Right cardiac atrium (tissue), 5 donors: ENCODE measurements around the gene SMOC2. TPM values are rescaled to one million over a fixed set of nuclear protein-coding genes. Genes with fewer than 3 reads are reported as not detected.

ENCODE experiments used
- ATAC-seq, 2 donors: fragments of 200-7000 bp; cut with Tn5 transposase; one replicate each; pipeline versions ENCODE4 v1.8.0 to v1.9.1; 2020; ENCODE audit warnings: moderate library complexity in 2 of 2, mild to moderate bottlenecking in 1 of 2
- DNase-seq, 3 donors: peaks; one replicate each; pipeline ENCODE4 v3.0.0-alpha.2; 2020
- H3K27ac ChIP-seq: one replicate; pipeline ENCODE4 v1.5.1; 2013; ENCODE audit warnings: mild to moderate bottlenecking, low read length, control low read depth, moderate library complexity
- H3K27me3 ChIP-seq: one replicate; pipeline ENCODE4 v1.6.1; 2013; ENCODE audit not compliant: control insufficient read depth, insufficient read depth
- H3K4me1 ChIP-seq: one replicate; pipeline ENCODE4 v1.6.1; 2013; ENCODE audit warnings: low read length; ENCODE audit not compliant: control insufficient read depth, insufficient read depth
- H3K4me3 ChIP-seq: one replicate; pipeline ENCODE4 v1.5.1; 2013; ENCODE audit warnings: low read length, control low read depth
- H3K9me3 ChIP-seq: one replicate; pipeline ENCODE4 v1.6.1; 2013; ENCODE audit warnings: low read length; ENCODE audit not compliant: control insufficient read depth
- WGBS: extraction: QIAGEN DNeasy Blood & Tissue Kit; methylation state at CpG from one replicate; pipeline ENCODE4 v1.1.7; 2013; 5-methylcytosine and 5-hydroxymethylcytosine counted together
- intact Hi-C, 4 donors: fragments of 100-400 bp; cut with DNase I; formaldehyde crosslinking; loops; one replicate each; pipeline versions ENCODE4 v1.11.0 to v1.14.0; 2022 to 2023
- polyA plus RNA-seq: library from polyadenylated mRNA; stranded (reverse); fragments of 200-250 nt; gene quantifications from one replicate; pipeline ENCODE4 v1.2.3, GENCODE V29; 2013
- total RNA-seq, 4 donors: library from RNA; stranded (reverse); fragmentation: NEBNext Ultra II Directional; extraction: Animal tissue kit (Norgen Biotek cat#: 25700); gene quantifications; one replicate each; pipeline ENCODE4 v1.2.1, GENCODE V29; 2021
- donor health status: healthy with polysubstance abuse.
- donor health status: DM: no; HTN: yes; CAD: no.
- donor health status: DM: no; HTN: no; CAD: no.
- donor health status: DM: no; HTN: yes; CAD: no; lungs with severe emphysema.
- donor health status: DM: yes; HTN: yes; CAD: no.

Gene SMOC2
- total and polyA plus RNA-seq, 5 donors: 6.0 to 16.7 (median 10.9) TPM

DNA sequence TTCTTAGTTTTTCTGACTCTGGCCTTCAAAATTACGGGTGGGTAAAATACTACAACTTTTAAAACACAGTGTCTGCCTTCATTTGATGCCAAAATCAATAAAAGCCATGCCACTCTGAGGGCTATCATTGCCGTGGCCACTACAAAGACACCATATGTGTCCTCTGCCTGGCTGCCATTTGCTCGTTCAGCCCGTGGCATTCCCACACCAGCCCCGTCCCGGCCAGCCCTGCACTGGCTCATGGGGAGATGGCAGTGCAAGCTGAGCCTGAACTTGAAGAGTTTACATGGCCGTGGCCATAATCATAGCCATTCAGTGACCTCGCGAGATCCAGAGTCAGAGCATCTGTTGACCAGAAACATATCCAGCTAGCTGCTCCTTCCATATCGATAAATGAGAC, 79.2 kb downstream of the SMOC2 start:
- Histone ChIP-seq H3K27me3 (no peaks in the 10 kb centered on the region), H3K9me3 (no peaks in the 10 kb centered on the region), H3K4me3 (no peak overlapping the region), H3K4me1 (no peaks in the 10 kb centered on the region), H3K27ac (no peak overlapping the region)
- DNase-seq (no peak), ATAC-seq (no peak)
- intact Hi-C loops: no loop called here
- WGBS: 90% methylated on average over 10 of the region's 10 CpGs

GRCh38 chr6:168524571-168525001, 83.6 kb downstream of the SMOC2 start:
- intact Hi-C loops: no loop called here
- Histone ChIP-seq H3K27ac (no peak overlapping the region), H3K27me3 (no peaks in the 10 kb centered on the region), H3K4me3 (no peak overlapping the region), H3K9me3 (no peaks in the 10 kb centered on the region), H3K4me1 (no peaks in the 10 kb centered on the region)
- peak in 1 of 2 donors; percentile 32 for ATAC-seq
- 73% methylated on average over 13 of the region's 13 CpGs for WGBS
- peak in 1 of 3 donors; percentile 75 for DNase-seq

DNA sequence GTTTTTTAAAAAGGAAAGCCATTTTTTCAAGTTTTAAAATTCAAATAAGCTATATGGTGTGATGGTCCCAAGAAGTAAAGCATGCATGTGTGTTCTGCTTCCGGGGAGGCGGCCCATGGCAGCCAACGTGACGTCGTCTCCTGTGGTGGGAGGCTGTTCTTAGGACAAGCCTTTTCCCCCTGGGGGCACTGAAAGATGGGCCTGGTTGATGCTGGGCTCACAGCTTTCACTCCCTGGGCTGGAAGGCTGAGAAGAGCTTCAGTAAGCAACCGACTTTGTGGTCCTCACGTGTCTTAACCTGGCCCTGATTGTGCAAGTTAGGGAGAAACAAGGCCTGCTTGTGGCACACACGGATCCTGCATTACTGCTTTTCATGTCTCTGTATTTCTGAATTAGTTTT, 84.1 kb downstream of the SMOC2 start:
- no peak overlapping the region for H3K4me3 ChIP-seq
- 77% methylated on average over 8 of the region's 8 CpGs for WGBS
- intact Hi-C loops: no loop called here
- H3K27me3 ChIP-seq: no peaks in the 10 kb centered on the region
- H3K27ac ChIP-seq: no peak overlapping the region
- ATAC-seq (no peak), DNase-seq (peak in 1 of 3 donors; percentile 69)
- no peaks in the 10 kb centered on the region for H3K4me1 ChIP-seq
- H3K9me3 ChIP-seq: no peaks in the 10 kb centered on the region

DNA sequence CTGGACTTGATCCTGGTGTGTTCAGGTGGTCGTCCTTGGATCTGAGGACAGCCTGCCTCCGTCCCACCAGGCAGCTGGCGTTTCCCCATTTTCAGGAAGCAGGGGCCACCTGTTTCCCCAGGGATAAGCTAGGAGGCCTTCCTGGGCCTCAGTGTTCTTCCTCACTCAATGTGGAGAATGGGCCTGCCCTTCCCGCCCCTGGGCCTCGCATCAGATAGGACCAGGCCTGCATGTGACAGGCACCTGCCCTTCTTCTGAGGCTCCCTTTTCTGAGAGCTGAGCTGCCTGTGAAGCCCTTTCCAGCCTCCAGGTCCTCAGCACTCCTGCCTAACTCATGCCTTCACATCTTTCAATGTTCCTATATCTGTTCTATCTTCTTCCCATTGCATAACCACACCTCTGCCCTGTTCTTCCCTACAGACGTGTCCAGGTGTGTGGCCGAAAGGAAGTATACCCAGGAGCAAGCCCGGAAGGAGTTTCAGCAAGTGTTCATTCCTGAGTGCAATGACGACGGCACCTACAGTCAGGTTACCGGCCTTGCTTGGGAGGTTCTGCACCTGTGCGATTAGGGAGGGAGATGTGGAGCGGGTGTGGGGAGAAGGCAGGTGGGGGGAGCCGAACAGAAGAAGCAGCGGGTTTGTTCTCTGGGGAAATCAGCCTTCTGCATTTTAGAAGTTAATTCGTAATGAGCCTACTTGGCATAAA, 85.1 kb downstream of the SMOC2 start:
- intact Hi-C loops: no loop called here
- Histone ChIP-seq H3K9me3 (no peaks in the 10 kb centered on the region), H3K27me3 (no peaks in the 10 kb centered on the region), H3K27ac (no peak overlapping the region), H3K4me3 (no peak overlapping the region), H3K4me1 (no peaks in the 10 kb centered on the region)
- DNase-seq (no peak), ATAC-seq (no peak)
- WGBS: 85% methylated on average over 16 of the region's 16 CpGs

- DNase-seq (peak in 1 of 3 donors; percentile 85), ATAC-seq (peak; percentile 87 to 91)
- Histone ChIP-seq H3K4me3 (no peak overlapping the region), H3K27ac (peak overlapping the region; percentile 61), H3K27me3 (no peaks in the 10 kb centered on the region), H3K9me3 (no peaks in the 10 kb centered on the region), H3K4me1 (no peaks in the 10 kb centered on the region)
- intact Hi-C loops: no loop called here
- 25% methylated on average over 8 of the region's 8 CpGs for WGBS
Observed at GRCh38 chr6:168526841-168527281, 85.9 kb downstream of the SMOC2 start.

GRCh38 chr6:168527451-168528210, 86.6 kb downstream of the SMOC2 start:
- intact Hi-C loops: no loop called here
- Histone ChIP-seq H3K27me3 (no peaks in the 10 kb centered on the region), H3K9me3 (no peaks in the 10 kb centered on the region), H3K4me3 (no peak overlapping the region), H3K4me1 (no peaks in the 10 kb centered on the region), H3K27ac (peak overlapping the region; percentile 61)
- DNase-seq (no peak), ATAC-seq (peak; percentile 15 to 25)
- 77% methylated on average over 25 of the region's 25 CpGs for WGBS

- no peaks in the 10 kb centered on the region for H3K27me3 ChIP-seq
- ATAC-seq (no peak), DNase-seq (no peak)
- WGBS: 65% methylated on average over 3 of the region's 3 CpGs
- H3K4me1 ChIP-seq: no peaks in the 10 kb centered on the region
- no peak overlapping the region for H3K27ac ChIP-seq
- intact Hi-C loops: no loop called here
- no peaks in the 10 kb centered on the region for H3K9me3 ChIP-seq
- H3K4me3 ChIP-seq: no peak overlapping the region
Observed at GRCh38 chr6:168528474-168529095, 87.6 kb downstream of the SMOC2 start.

DNA sequence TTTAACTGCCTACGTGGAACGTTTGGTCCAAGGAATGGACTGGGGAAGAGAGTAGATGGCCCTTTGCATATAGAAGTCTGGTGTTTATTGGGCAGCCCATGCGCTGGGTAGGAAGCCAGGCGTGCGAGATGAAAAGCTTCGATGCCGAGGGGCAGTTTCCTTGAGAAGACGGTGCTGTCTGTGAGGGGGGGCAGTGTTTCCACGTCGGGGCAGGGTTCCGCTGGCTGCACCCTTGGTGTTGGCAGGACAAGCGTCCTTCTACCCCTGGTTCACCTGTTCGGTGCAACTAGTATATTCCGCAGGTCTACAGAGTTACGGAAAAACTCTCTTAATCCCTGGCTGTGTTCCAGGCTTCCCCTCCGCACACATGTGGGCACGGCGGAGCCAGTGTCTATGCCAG, 88.2 kb downstream of the SMOC2 start:
- Histone ChIP-seq H3K4me1 (no peaks in the 10 kb centered on the region), H3K9me3 (no peaks in the 10 kb centered on the region), H3K27ac (no peak overlapping the region), H3K4me3 (no peak overlapping the region), H3K27me3 (no peaks in the 10 kb centered on the region)
- 90% methylated on average over 18 of the region's 18 CpGs for WGBS
- no peak for ATAC-seq
- intact Hi-C loops: no loop called here
- no peak for DNase-seq

DNA sequence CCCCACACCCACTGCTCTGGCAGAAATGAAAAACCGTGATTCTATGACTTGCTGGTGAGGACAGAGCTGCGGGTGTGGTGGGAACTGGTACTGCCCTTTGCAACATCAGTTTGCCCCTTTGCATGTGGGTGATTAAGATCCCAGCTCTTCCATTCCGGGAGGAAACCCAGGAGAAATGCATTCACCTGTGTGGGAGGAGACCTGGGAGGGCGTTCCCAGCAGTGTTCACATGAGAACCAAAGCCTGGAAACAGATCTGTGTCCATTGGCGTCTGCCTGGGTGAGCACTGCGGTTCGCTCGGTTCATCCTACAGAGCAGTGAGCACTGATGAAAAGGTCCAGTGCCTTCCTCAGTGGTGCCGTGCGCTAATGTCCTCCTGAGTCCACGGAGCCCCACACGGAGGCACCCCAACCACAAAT, 89.7 kb downstream of the SMOC2 start:
- H3K4me1 ChIP-seq: no peaks in the 10 kb centered on the region
- ATAC-seq: no peak
- no peak for DNase-seq
- WGBS: 84% methylated on average over 12 of the region's 12 CpGs
- no peaks in the 10 kb centered on the region for H3K9me3 ChIP-seq
- intact Hi-C loops: no loop called here
- no peak overlapping the region for H3K27ac ChIP-seq
- H3K4me3 ChIP-seq: no peak overlapping the region
- H3K27me3 ChIP-seq: no peaks in the 10 kb centered on the region

DNA sequence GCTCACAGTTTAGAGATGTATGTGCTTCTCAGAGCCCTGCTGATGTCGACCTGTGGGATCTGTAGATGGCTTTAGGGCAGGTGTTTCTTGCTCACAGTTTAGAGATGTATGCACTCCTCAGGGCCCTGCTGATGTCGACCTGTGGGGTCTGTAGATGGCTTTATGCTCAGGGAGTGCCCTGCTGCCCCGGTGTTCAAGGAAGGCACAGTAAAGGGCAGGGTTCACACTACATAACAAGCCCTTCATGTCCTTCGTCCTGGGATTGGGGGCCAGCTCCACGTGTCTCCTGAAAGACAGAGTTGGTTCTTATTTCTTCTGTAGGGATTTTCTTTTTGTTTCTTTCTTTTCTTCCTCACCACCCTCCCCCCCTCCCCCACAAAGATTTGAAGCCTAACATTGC, 91.1 kb downstream of the SMOC2 start:
- DNase-seq (no peak), ATAC-seq (no peak)
- intact Hi-C loops: no loop called here
- Histone ChIP-seq H3K9me3 (no peaks in the 10 kb centered on the region), H3K27me3 (no peaks in the 10 kb centered on the region), H3K4me3 (no peak overlapping the region), H3K4me1 (no peaks in the 10 kb centered on the region), H3K27ac (no peak overlapping the region)
- WGBS: 78% methylated on average over 5 of the region's 5 CpGs

- Histone ChIP-seq H3K9me3 (no peaks in the 10 kb centered on the region), H3K4me3 (no peak overlapping the region), H3K4me1 (no peaks in the 10 kb centered on the region), H3K27ac (no peak overlapping the region), H3K27me3 (no peaks in the 10 kb centered on the region)
- 42% methylated on average over 4 of the region's 4 CpGs for WGBS
- intact Hi-C loops: no loop called here
- ATAC-seq (peak; percentile 47 to 62), DNase-seq (peak in 1 of 3 donors; percentile 78)
Observed at GRCh38 chr6:168533414-168533813, 92.4 kb downstream of the SMOC2 start.
